Measurements from ENCODE around the gene NOTCH3.

DNA sequence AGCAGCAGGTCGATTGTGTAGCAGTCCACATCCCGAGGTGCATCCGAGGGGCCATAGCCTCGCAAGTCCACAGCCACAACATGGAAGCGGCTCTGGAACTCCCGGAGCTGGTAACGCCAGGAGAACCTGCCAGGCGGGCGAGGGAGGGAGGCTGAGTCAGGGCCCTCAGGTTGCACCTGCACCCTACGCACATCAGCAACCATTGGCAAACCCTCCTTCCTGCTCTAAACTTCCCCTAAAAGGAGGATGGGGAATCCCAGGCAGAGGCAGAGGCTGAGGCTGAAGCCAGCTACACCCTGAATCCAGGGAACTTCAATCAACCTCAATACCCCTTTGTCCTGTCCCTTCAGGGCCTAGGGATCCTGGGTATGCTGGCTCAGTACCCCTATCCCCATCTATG, 30.5 kb upstream of the NOTCH3 start:
- TF ChIP-seq EZH2 (IDR thresholded peaks at IDR 0.05; ENCODE audit: borderline replicate concordance, low read length) = no peak
- TF ChIP-seq, protein P1, sequence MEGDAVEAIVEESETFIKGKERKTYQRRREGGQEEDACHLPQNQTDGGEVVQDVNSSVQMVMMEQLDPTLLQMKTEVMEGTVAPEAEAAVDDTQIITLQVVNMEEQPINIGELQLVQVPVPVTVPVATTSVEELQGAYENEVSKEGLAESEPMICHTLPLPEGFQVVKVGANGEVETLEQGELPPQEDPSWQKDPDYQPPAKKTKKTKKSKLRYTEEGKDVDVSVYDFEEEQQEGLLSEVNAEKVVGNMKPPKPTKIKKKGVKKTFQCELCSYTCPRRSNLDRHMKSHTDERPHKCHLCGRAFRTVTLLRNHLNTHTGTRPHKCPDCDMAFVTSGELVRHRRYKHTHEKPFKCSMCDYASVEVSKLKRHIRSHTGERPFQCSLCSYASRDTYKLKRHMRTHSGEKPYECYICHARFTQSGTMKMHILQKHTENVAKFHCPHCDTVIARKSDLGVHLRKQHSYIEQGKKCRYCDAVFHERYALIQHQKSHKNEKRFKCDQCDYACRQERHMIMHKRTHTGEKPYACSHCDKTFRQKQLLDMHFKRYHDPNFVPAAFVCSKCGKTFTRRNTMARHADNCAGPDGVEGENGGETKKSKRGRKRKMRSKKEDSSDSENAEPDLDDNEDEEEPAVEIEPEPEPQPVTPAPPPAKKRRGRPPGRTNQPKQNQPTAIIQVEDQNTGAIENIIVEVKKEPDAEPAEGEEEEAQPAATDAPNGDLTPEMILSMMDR (IDR thresholded peaks at IDR 0.05; ENCODE audit: low read length) = no peak
